PFSK-1 (cell line): ENCODE results near the gene NRBP1.

Experiments
- POLR2AphosphoS5 ChIP-seq: IDR thresholded peaks from 2 replicates; pipeline ENCODE4 v1.6.1; 2012; ENCODE audit warnings: low read depth, mild to moderate bottlenecking, control low read depth, low read length, moderate library complexity
- TF ChIP-seq, protein P1 (sequence below), 2 experiments: IDR thresholded peaks; 2 replicates each; pipeline versions ENCODE4 v1.6.1 to v1.8.0; 2011 to 2012; ENCODE audit warnings: low read depth in 2 of 2, low read length in 2 of 2, control low read depth in 1 of 2, inconsistent platforms in 1 of 2, mild to moderate bottlenecking in 1 of 2, moderate library complexity in 1 of 2; ENCODE audit not compliant: insufficient read depth in 1 of 2

DNA sequence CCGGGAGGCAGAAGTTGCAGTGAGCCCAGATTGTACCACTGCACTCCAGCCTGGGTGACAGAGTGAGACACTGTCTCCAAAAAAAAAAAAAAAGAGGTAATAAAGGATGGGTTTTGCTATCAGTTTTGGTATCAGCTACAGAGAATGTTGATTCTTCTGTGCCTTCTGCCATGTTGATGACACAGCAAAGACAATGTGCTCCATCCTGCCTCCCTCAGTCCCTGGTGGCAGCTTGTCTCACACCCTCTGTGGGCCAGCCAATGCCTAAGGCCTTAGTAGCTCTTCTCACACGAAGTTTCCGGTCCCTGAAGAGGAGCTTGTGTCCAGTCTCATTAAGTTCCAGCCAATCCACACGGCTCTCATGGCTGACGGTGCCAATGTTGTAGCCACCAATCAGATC, 43.5 kb downstream of the NRBP1 start:
- TF ChIP-seq, protein P1, sequence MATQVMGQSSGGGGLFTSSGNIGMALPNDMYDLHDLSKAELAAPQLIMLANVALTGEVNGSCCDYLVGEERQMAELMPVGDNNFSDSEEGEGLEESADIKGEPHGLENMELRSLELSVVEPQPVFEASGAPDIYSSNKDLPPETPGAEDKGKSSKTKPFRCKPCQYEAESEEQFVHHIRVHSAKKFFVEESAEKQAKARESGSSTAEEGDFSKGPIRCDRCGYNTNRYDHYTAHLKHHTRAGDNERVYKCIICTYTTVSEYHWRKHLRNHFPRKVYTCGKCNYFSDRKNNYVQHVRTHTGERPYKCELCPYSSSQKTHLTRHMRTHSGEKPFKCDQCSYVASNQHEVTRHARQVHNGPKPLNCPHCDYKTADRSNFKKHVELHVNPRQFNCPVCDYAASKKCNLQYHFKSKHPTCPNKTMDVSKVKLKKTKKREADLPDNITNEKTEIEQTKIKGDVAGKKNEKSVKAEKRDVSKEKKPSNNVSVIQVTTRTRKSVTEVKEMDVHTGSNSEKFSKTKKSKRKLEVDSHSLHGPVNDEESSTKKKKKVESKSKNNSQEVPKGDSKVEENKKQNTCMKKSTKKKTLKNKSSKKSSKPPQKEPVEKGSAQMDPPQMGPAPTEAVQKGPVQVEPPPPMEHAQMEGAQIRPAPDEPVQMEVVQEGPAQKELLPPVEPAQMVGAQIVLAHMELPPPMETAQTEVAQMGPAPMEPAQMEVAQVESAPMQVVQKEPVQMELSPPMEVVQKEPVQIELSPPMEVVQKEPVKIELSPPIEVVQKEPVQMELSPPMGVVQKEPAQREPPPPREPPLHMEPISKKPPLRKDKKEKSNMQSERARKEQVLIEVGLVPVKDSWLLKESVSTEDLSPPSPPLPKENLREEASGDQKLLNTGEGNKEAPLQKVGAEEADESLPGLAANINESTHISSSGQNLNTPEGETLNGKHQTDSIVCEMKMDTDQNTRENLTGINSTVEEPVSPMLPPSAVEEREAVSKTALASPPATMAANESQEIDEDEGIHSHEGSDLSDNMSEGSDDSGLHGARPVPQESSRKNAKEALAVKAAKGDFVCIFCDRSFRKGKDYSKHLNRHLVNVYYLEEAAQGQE (IDR thresholded peaks at IDR 0.05; ENCODE audit: insufficient read depth in 1 of 2, low read depth in 2 of 2, low read length in 2 of 2): no peak
- no peak for TF ChIP-seq POLR2AphosphoS5
